Measurements from ENCODE around the gene SKA1. TPM values are rescaled to one million over a fixed set of nuclear protein-coding genes. Genes with fewer than 3 reads are reported as not detected.
"Not testable (repeated sequence)": the region's sequence is repeated elsewhere in the genome, so short reads cannot be mapped to it uniquely, and the experiment has no call there.

SKA1 gene
- total RNA-seq, 2 donors from 2014 or later = 0.52 TPM; not detected in 1

DNA sequence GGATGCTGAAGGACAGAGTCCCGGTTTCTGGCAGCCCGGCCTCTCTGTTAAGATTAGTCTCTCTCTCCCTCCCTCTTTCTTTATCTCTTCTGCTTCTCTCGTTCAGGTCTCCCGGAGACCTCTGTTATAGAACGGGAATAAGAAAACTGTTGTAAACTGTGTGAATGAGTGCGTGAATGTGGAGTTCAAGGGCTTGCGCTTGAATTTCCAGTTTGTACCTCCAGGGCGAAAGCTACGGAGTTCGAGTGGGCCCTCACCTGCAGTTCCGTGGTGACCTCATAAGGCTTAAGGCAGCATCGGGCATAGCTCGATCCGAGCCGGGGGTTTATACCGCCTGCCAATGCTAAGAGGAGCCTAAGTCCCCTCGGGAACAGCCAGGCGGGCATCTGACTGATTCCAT, 26.4 kb downstream of the SKA1 start:
- no peak for DNase-seq
- WGBS, 2 donors = 79 to 80% methylated on average over 18 of the region's 18 CpGs
- ATAC-seq = no peak
- TF ChIP-seq, protein P1, sequence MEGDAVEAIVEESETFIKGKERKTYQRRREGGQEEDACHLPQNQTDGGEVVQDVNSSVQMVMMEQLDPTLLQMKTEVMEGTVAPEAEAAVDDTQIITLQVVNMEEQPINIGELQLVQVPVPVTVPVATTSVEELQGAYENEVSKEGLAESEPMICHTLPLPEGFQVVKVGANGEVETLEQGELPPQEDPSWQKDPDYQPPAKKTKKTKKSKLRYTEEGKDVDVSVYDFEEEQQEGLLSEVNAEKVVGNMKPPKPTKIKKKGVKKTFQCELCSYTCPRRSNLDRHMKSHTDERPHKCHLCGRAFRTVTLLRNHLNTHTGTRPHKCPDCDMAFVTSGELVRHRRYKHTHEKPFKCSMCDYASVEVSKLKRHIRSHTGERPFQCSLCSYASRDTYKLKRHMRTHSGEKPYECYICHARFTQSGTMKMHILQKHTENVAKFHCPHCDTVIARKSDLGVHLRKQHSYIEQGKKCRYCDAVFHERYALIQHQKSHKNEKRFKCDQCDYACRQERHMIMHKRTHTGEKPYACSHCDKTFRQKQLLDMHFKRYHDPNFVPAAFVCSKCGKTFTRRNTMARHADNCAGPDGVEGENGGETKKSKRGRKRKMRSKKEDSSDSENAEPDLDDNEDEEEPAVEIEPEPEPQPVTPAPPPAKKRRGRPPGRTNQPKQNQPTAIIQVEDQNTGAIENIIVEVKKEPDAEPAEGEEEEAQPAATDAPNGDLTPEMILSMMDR (IDR thresholded peaks at IDR 0.05) = no peak
- no peak for TF ChIP-seq POLR2A (IDR thresholded peaks at IDR 0.05)
- H3K27me3 ChIP-seq = no peaks in the 10 kb centered on the region
- peaks cover 33% of the 10 kb centered on the region for H3K4me1 ChIP-seq
- no peak overlapping the region for H3K27ac ChIP-seq
- H3K36me3 ChIP-seq (replicated peaks in 1 of 2; ENCODE audit: insufficient read depth in 1 of 2, low read depth in 2 of 2) = no peaks in the 10 kb centered on the region
- intact Hi-C loops (cut with DNase I) = no loop called here
- H3K9me3 ChIP-seq = no peaks in the 10 kb centered on the region
- H3K4me3 ChIP-seq = no peak overlapping the region

DNA sequence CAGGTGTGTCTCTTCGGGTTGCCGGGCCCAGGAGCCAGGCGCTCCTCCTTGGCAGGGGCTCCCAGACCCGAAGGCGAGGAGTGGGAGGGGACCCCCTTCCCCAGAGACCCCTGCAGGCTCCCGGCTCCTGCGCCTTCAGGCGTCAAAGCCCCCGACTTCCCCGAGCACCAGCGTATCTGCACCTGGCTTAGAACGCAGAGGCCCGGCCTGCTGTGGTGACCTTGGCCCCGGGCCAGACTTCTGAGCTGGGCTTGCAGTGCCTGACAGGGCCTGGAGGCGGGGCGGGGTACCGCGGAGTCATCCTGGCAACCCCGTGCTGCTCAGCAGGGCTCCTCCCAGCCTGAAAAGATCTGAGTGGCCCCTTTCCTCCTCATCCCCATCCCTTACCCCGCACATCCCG, 27.0 kb downstream of the SKA1 start:
- Histone ChIP-seq H3K4me3 (no peak overlapping the region), H3K4me1 (peaks cover 33% of the 10 kb centered on the region), H3K27me3 (no peaks in the 10 kb centered on the region), H3K36me3 (replicated peaks in 1 of 2; ENCODE audit: insufficient read depth in 1 of 2, low read depth in 2 of 2) (no peaks in the 10 kb centered on the region), H3K27ac (peak overlapping the region in 3 of 4 donors; percentile 20 to 33 (median 33)), H3K9me3 (no peaks in the 10 kb centered on the region)
- peak; percentile 99 for ATAC-seq
- peak; percentile 94 to 98 (median 96) for DNase-seq
- 13 to 19% methylated on average over 16 to 21 of the region's 21 CpGs for WGBS, 2 donors
- intact Hi-C loops (cut with DNase I) = no loop called here
- TF ChIP-seq, protein P1 (IDR thresholded peaks at IDR 0.05) = peak in 5 of 7 experiments; percentile 8 to 57 (median 53)
- TF ChIP-seq POLR2A (IDR thresholded peaks at IDR 0.05) = no peak

DNA sequence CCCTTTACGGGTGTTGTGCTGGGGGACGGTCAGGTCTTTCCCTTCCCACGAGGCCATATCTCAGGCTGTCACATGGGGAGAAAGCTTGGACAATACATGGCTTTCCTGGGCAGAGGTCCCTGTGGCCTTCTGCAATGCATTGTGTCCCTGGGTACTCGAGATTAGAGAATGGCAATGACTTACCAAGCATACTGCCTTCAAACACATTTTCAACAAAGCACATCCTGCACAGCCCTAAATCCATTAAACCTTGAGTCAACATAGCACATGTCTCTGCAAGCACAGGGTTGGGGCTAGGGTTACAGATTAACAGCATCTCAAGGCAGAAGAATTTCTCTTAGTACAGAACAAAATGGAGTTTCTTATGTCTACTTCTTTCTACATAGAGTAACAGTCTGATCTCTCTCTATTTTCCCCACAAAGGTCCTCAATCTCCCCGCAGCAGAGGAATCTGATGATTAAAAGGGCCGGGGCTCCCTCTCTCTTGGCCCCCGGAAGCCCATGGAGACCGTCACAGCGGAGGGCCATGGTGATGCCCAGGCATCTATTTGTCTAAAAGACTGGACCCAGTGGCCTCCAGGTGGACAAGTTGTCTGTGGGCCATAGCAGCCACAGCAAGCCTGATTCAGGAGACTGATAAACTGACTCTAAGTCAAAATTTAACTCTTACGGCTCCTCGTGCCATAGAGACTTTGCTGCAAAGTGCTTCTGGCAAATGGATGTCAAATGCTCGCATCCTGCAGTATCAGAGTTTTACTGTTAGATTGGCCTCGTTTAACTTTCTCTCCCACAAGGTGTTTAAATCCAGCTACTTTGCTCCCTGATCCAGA, 30.1 kb downstream of the SKA1 start:
- 62 to 63% methylated on average over 13 of the region's 13 CpGs for WGBS, 2 donors
- intact Hi-C loops (cut with DNase I); H3K9me3 ChIP-seq; ATAC-seq; H3K4me3 ChIP-seq; DNase-seq; H3K27me3 ChIP-seq; H3K36me3 ChIP-seq (replicated peaks in 1 of 2; ENCODE audit: insufficient read depth in 1 of 2, low read depth in 2 of 2): not testable (repeated sequence)
- peaks cover 36% of the 10 kb centered on the region for H3K4me1 ChIP-seq
- peak overlapping the region in 1 of 4 donors; percentile 8 for H3K27ac ChIP-seq

DNA sequence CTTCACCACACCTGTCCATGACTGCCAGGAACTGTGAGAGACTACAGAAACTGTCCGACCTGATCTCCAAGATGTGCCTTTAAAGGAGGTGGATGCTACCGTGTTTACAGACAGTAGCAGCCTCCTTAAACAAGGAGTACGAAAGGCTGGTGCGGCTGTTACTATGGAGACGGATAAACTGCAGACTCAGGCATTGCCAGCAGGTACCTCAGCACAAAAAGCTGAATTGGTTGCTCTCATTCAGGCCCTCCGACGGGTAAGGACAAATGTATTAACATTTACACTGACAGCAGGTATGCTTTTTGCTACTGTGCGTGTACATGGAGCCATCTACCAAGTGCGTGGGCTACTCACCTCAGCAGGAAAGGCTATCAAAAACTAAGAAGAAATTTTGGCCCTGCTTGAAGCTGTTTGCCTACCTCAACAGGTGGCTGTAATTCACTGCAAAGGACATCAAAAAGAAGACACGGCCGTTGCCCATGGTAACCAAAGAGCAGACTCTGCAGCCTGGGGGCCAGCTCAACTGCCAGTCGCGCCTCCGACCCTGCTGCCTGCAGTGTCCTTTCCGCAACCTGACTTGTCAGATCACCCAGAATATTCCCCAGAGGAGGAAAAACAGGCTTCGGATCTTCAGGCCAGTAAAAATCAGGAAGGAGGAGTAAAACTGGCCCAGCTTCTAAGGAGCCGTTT, 30.9 kb downstream of the SKA1 start:
- WGBS, 2 donors = 73 to 80% methylated on average over 17 of the region's 17 CpGs
- ATAC-seq (no peak), DNase-seq (peak in 1 of 4 donors; percentile 22)
- H3K27ac ChIP-seq = no peak overlapping the region
- no peak overlapping the region for H3K4me3 ChIP-seq
- intact Hi-C loops (cut with DNase I) = no loop called here
- TF ChIP-seq, protein P1 (IDR thresholded peaks at IDR 0.05) = no peak
- TF ChIP-seq POLR2A (IDR thresholded peaks at IDR 0.05) = no peak
- H3K27me3 ChIP-seq = no peaks in the 10 kb centered on the region
- no peaks in the 10 kb centered on the region for H3K36me3 ChIP-seq (replicated peaks in 1 of 2; ENCODE audit: insufficient read depth in 1 of 2, low read depth in 2 of 2)
- no peaks in the 10 kb centered on the region for H3K9me3 ChIP-seq
- peaks cover 39% of the 10 kb centered on the region for H3K4me1 ChIP-seq

DNA sequence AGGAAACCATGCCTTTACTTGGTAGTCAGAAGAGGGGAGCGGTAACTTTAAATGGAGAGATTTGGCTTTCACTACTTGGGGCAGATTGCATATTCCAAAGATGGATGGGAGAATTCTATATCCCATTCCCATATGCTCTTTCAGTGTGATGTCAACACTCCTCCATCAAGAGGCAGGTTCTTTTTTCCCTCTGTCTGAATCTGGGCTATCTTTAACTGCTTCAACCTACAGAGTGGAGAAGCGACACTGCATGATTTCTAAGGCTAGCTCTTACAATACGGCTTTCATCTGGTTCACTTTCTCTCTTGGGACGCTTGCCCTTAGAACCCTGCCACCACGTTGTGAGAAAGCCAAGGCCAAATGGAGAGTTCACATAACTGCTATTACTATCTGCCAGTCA, 34.4 kb downstream of the SKA1 start:
- TF ChIP-seq POLR2A (IDR thresholded peaks at IDR 0.05) = no peak
- TF ChIP-seq, protein P1 (IDR thresholded peaks at IDR 0.05) = no peak
- Histone ChIP-seq H3K27me3 (no peaks in the 10 kb centered on the region), H3K4me3 (no peak overlapping the region), H3K9me3 (no peaks in the 10 kb centered on the region), H3K27ac (no peak overlapping the region), H3K4me1 (peaks cover 29% of the 10 kb centered on the region), H3K36me3 (replicated peaks in 1 of 2; ENCODE audit: insufficient read depth in 1 of 2, low read depth in 2 of 2) (no peaks in the 10 kb centered on the region)
- no peak for ATAC-seq
- no peak for DNase-seq
- 57 to 64% methylated on average over 5 of the region's 5 CpGs for WGBS, 2 donors
- intact Hi-C loops (cut with DNase I) = no loop called here

All from body of pancreas (tissue), 4 donors.